ENCODE data around the gene PLEKHH2.

Gene PLEKHH2

GRCh38 chr2:43790147-43790546 lies 153.1 kb downstream of the PLEKHH2 start:
- 95% methylated on average over 4 of the region's 5 CpGs for WGBS
- H3K79me1 ChIP-seq (replicated peaks; ENCODE audit: low read length, poor library complexity, severe bottlenecking) = no peaks in the 10 kb centered on the region

GRCh38 chr2:43791035-43791765 lies 154.1 kb downstream of the PLEKHH2 start:
- Histone ChIP-seq H3K27ac (ENCODE audit: low read length, poor library complexity, severe bottlenecking) (no peak overlapping the region), H2AK5ac (ENCODE audit: low read length, severe bottlenecking) (no peak overlapping the region)
- no peak for DNase-seq

More at GRCh38 chr2:43790147-43790546, 153.1 kb downstream of the PLEKHH2 start:
- no peaks in the 10 kb centered on the region for H3K4me1 ChIP-seq (ENCODE audit: control insufficient read depth, insufficient read depth, low read depth, low read length)
- no peaks in the 10 kb centered on the region for H3K9me3 ChIP-seq (ENCODE audit: control insufficient read depth, low read length)
- H2BK5ac ChIP-seq (ENCODE audit: low read depth, low read length, poor library complexity, severe bottlenecking) = no peak overlapping the region
- no peak overlapping the region for H3K9ac ChIP-seq (ENCODE audit: low read length)
- no peak overlapping the region for H3K4me2 ChIP-seq (ENCODE audit: low read length, poor library complexity, severe bottlenecking)
- H3K27ac ChIP-seq (ENCODE audit: low read length, poor library complexity, severe bottlenecking) = no peak overlapping the region
- H2BK15ac ChIP-seq (ENCODE audit: low read depth, poor library complexity, severe bottlenecking) = no peak overlapping the region
- H3K23ac ChIP-seq (ENCODE audit: low read length in 2 of 2) = no peak overlapping the region
- H3K14ac ChIP-seq (ENCODE audit: low read length in 2 of 2) = no peak overlapping the region
- H2BK12ac ChIP-seq (ENCODE audit: low read length in 2 of 2) = no peak overlapping the region
- H3K18ac ChIP-seq (ENCODE audit: low read depth in 1 of 2, low read length in 2 of 2) = no peak overlapping the region
- H2BK120ac ChIP-seq (ENCODE audit: low read depth, low read length) = no peak overlapping the region
- no peak for DNase-seq
- H3K27me3 ChIP-seq (ENCODE audit: control insufficient read depth in 1 of 2, insufficient read depth in 1 of 2, low read length in 2 of 2) = no peaks in the 10 kb centered on the region
- H2AK5ac ChIP-seq (ENCODE audit: low read length, severe bottlenecking) = no peak overlapping the region
- peaks cover 10 to 75% of the 10 kb centered on the region in 2 experiments for H3K36me3 ChIP-seq (ENCODE audit: control insufficient read depth in 1 of 2, insufficient read depth in 2 of 2, low read depth in 1 of 2, low read length in 2 of 2)
- no peak overlapping the region for H3K4me3 ChIP-seq (ENCODE audit: insufficient read depth in 1 of 2, low read depth in 1 of 2, low read length in 2 of 2)
- H4K91ac ChIP-seq (ENCODE audit: low read length) = no peak overlapping the region
- H3K4ac ChIP-seq (ENCODE audit: low read depth in 1 of 2, low read length in 2 of 2) = no peak overlapping the region
- no peak overlapping the region for H4K8ac ChIP-seq (ENCODE audit: low read length)
- H2AFZ ChIP-seq (ENCODE audit: low read depth, low read length) = no peak overlapping the region

GRCh38 chr2:43792653-43793052 lies 155.6 kb downstream of the PLEKHH2 start:
- H3K27me3 ChIP-seq (ENCODE audit: control insufficient read depth in 1 of 2, insufficient read depth in 1 of 2, low read length in 2 of 2) = no peaks in the 10 kb centered on the region
- no peak overlapping the region for H3K23ac ChIP-seq (ENCODE audit: low read length in 2 of 2)
- peaks cover 7 to 76% of the 10 kb centered on the region in 2 experiments for H3K36me3 ChIP-seq (ENCODE audit: control insufficient read depth in 1 of 2, insufficient read depth in 2 of 2, low read depth in 1 of 2, low read length in 2 of 2)
- no peaks in the 10 kb centered on the region for H3K4me1 ChIP-seq (ENCODE audit: control insufficient read depth, insufficient read depth, low read depth, low read length)
- WGBS = 63% methylated on average over 1 of the region's 3 CpGs
- no peak overlapping the region for H3K4me2 ChIP-seq (ENCODE audit: low read length, poor library complexity, severe bottlenecking)
- H2BK5ac ChIP-seq (ENCODE audit: low read depth, low read length, poor library complexity, severe bottlenecking) = no peak overlapping the region
- DNase-seq = peak; percentile 18
- no peak overlapping the region for H3K14ac ChIP-seq (ENCODE audit: low read length in 2 of 2)
- no peaks in the 10 kb centered on the region for H3K9me3 ChIP-seq (ENCODE audit: control insufficient read depth, low read length)
- no peak overlapping the region for H2AFZ ChIP-seq (ENCODE audit: low read depth, low read length)
- no peak overlapping the region for H2BK12ac ChIP-seq (ENCODE audit: low read length in 2 of 2)
- peak overlapping the region; percentile 61 for H3K27ac ChIP-seq (ENCODE audit: low read length, poor library complexity, severe bottlenecking)
- no peak overlapping the region for H2BK120ac ChIP-seq (ENCODE audit: low read depth, low read length)
- no peak overlapping the region for H3K4ac ChIP-seq (ENCODE audit: low read depth in 1 of 2, low read length in 2 of 2)
- H2BK15ac ChIP-seq (ENCODE audit: low read depth, poor library complexity, severe bottlenecking) = no peak overlapping the region
- H4K8ac ChIP-seq (ENCODE audit: low read length) = no peak overlapping the region
- no peak overlapping the region for H3K9ac ChIP-seq (ENCODE audit: low read length)
- H4K91ac ChIP-seq (ENCODE audit: low read length) = no peak overlapping the region
- H3K18ac ChIP-seq (ENCODE audit: low read depth in 1 of 2, low read length in 2 of 2) = no peak overlapping the region
- no peaks in the 10 kb centered on the region for H3K79me1 ChIP-seq (replicated peaks; ENCODE audit: low read length, poor library complexity, severe bottlenecking)
- no peak overlapping the region for H3K4me3 ChIP-seq (ENCODE audit: insufficient read depth in 1 of 2, low read depth in 1 of 2, low read length in 2 of 2)
- H2AK5ac ChIP-seq (ENCODE audit: low read length, severe bottlenecking) = no peak overlapping the region

More at GRCh38 chr2:43791035-43791765, 154.1 kb downstream of the PLEKHH2 start:
- Histone ChIP-seq H2AFZ (ENCODE audit: low read depth, low read length) (no peak overlapping the region), H3K4me1 (ENCODE audit: control insufficient read depth, insufficient read depth, low read depth, low read length) (no peaks in the 10 kb centered on the region), H3K36me3 (ENCODE audit: control insufficient read depth in 1 of 2, insufficient read depth in 2 of 2, low read depth in 1 of 2, low read length in 2 of 2) (peaks cover 8 to 78% of the 10 kb centered on the region in 2 experiments), H2BK120ac (ENCODE audit: low read depth, low read length) (no peak overlapping the region), H4K8ac (ENCODE audit: low read length) (no peak overlapping the region), H3K4me3 (ENCODE audit: insufficient read depth in 1 of 2, low read depth in 1 of 2, low read length in 2 of 2) (no peak overlapping the region), H3K4me2 (ENCODE audit: low read length, poor library complexity, severe bottlenecking) (no peak overlapping the region), H2BK15ac (ENCODE audit: low read depth, poor library complexity, severe bottlenecking) (no peak overlapping the region), H3K27me3 (ENCODE audit: control insufficient read depth in 1 of 2, insufficient read depth in 1 of 2, low read length in 2 of 2) (no peaks in the 10 kb centered on the region), H3K18ac (ENCODE audit: low read depth in 1 of 2, low read length in 2 of 2) (no peak overlapping the region), H4K91ac (ENCODE audit: low read length) (no peak overlapping the region), H3K9me3 (ENCODE audit: control insufficient read depth, low read length) (no peaks in the 10 kb centered on the region), H3K79me1 (replicated peaks; ENCODE audit: low read length, poor library complexity, severe bottlenecking) (no peaks in the 10 kb centered on the region), H3K4ac (ENCODE audit: low read depth in 1 of 2, low read length in 2 of 2) (no peak overlapping the region), H3K14ac (ENCODE audit: low read length in 2 of 2) (no peak overlapping the region), H3K9ac (ENCODE audit: low read length) (no peak overlapping the region), H3K23ac (ENCODE audit: low read length in 2 of 2) (no peak overlapping the region), H2BK12ac (ENCODE audit: low read length in 2 of 2) (no peak overlapping the region), H2BK5ac (ENCODE audit: low read depth, low read length, poor library complexity, severe bottlenecking) (no peak overlapping the region)
- 88% methylated on average over 1 of the region's 2 CpGs for WGBS

GRCh38 chr2:43794956-43795355 lies 157.9 kb downstream of the PLEKHH2 start:
- no peak overlapping the region for H3K4ac ChIP-seq (ENCODE audit: low read depth in 1 of 2, low read length in 2 of 2)
- no peak for DNase-seq
- no peak overlapping the region for H3K23ac ChIP-seq (ENCODE audit: low read length in 2 of 2)
- H4K8ac ChIP-seq (ENCODE audit: low read length) = no peak overlapping the region
- no peak overlapping the region for H2BK5ac ChIP-seq (ENCODE audit: low read depth, low read length, poor library complexity, severe bottlenecking)
- no peak overlapping the region for H2BK120ac ChIP-seq (ENCODE audit: low read depth, low read length)
- no peaks in the 10 kb centered on the region for H3K79me1 ChIP-seq (replicated peaks; ENCODE audit: low read length, poor library complexity, severe bottlenecking)
- no peak overlapping the region for H2AFZ ChIP-seq (ENCODE audit: low read depth, low read length)
- H3K27ac ChIP-seq (ENCODE audit: low read length, poor library complexity, severe bottlenecking) = no peak overlapping the region
- H4K91ac ChIP-seq (ENCODE audit: low read length) = no peak overlapping the region
- H3K4me2 ChIP-seq (ENCODE audit: low read length, poor library complexity, severe bottlenecking) = no peak overlapping the region
- no peaks in the 10 kb centered on the region for H3K9me3 ChIP-seq (ENCODE audit: control insufficient read depth, low read length)
- H3K18ac ChIP-seq (ENCODE audit: low read depth in 1 of 2, low read length in 2 of 2) = no peak overlapping the region
- no peaks in the 10 kb centered on the region for H3K4me1 ChIP-seq (ENCODE audit: control insufficient read depth, insufficient read depth, low read depth, low read length)
- H3K4me3 ChIP-seq (ENCODE audit: insufficient read depth in 1 of 2, low read depth in 1 of 2, low read length in 2 of 2) = no peak overlapping the region
- WGBS = 98% methylated on average over 5 of the region's 9 CpGs
- peaks cover 5 to 57% of the 10 kb centered on the region in 2 experiments for H3K36me3 ChIP-seq (ENCODE audit: control insufficient read depth in 1 of 2, insufficient read depth in 2 of 2, low read depth in 1 of 2, low read length in 2 of 2)
- no peak overlapping the region for H2BK12ac ChIP-seq (ENCODE audit: low read length in 2 of 2)
- no peak overlapping the region for H3K14ac ChIP-seq (ENCODE audit: low read length in 2 of 2)
- H3K9ac ChIP-seq (ENCODE audit: low read length) = no peak overlapping the region
- no peaks in the 10 kb centered on the region for H3K27me3 ChIP-seq (ENCODE audit: control insufficient read depth in 1 of 2, insufficient read depth in 1 of 2, low read length in 2 of 2)
- no peak overlapping the region for H2BK15ac ChIP-seq (ENCODE audit: low read depth, poor library complexity, severe bottlenecking)
- H2AK5ac ChIP-seq (ENCODE audit: low read length, severe bottlenecking) = no peak overlapping the region
